SK-N-SH (cell line): Measurements from ENCODE around the gene ZNF354C.

Experiments
- EP300 ChIP-seq, 2 experiments: IDR thresholded peaks; 2 replicates each; pipeline versions ENCODE4 v1.4.0 to v1.6.1; 2012; ENCODE audit warnings: borderline replicate concordance in 1 of 2, low read depth in 1 of 2, low read length in 1 of 2
- EZH2phosphoT487 ChIP-seq: fragments of 200-600 bp; sonication (generic); IDR thresholded peaks from 2 replicates; pipeline ENCODE4 v1.6.1; 2017; ENCODE audit warnings: low read depth, mixed run types, mild to moderate bottlenecking, antibody characterized with exemption, moderate library complexity, borderline replicate concordance
- FOXM1 ChIP-seq: IDR thresholded peaks from 2 replicates; pipeline ENCODE4 v1.4.0; 2012; ENCODE audit warnings: low read depth, mild to moderate bottlenecking
- GABPA ChIP-seq: IDR thresholded peaks from 2 replicates; pipeline ENCODE4 v1.4.0; 2012; ENCODE audit warnings: low read depth, mild to moderate bottlenecking
- JUND ChIP-seq: IDR thresholded peaks from 2 replicates; pipeline ENCODE4 v1.4.0; 2012
- POLR2AphosphoS5 ChIP-seq: IDR thresholded peaks from 2 replicates; pipeline ENCODE4 v1.6.1; 2012; ENCODE audit warnings: low read depth, low read length
- YY1 ChIP-seq: IDR thresholded peaks from 2 replicates; pipeline ENCODE4 v1.4.0; 2012; ENCODE audit warnings: low read depth, mild to moderate bottlenecking
- TF ChIP-seq, protein P1 (sequence below): fragments of 200-600 bp; sonication (generic); IDR thresholded peaks from 2 replicates; pipeline ENCODE4 v1.6.1; 2017; ENCODE audit warnings: antibody characterized with exemption, mild to moderate bottlenecking, moderate library complexity
- TF ChIP-seq, protein P2 (sequence below): IDR thresholded peaks from 2 replicates; pipeline ENCODE4 v1.6.1; 2012; ENCODE audit warnings: mild to moderate bottlenecking, low read depth, low read length, moderate library complexity

DNA sequence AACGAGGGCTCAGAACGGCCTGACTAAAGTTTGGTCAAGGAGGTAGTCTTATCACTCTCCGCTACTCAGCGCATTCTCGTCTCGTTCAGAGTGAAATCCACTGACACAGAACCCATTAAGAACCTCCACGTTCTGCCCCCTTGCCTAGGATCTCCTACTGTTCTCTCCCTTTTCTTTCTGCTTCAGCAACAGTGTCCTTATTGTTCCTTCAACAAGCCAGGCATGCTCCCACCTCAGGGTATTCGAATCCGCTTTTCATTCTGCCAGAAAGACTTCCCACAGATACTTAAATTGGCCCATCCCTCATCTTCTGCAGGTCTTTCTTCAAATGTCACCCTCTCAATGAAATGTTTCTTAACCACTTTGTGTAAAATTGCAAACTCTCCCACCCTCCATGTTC is 4.3 kb upstream of the ZNF354C start:
- TF ChIP-seq EZH2phosphoT487: no peak
- TF ChIP-seq, protein P1, sequence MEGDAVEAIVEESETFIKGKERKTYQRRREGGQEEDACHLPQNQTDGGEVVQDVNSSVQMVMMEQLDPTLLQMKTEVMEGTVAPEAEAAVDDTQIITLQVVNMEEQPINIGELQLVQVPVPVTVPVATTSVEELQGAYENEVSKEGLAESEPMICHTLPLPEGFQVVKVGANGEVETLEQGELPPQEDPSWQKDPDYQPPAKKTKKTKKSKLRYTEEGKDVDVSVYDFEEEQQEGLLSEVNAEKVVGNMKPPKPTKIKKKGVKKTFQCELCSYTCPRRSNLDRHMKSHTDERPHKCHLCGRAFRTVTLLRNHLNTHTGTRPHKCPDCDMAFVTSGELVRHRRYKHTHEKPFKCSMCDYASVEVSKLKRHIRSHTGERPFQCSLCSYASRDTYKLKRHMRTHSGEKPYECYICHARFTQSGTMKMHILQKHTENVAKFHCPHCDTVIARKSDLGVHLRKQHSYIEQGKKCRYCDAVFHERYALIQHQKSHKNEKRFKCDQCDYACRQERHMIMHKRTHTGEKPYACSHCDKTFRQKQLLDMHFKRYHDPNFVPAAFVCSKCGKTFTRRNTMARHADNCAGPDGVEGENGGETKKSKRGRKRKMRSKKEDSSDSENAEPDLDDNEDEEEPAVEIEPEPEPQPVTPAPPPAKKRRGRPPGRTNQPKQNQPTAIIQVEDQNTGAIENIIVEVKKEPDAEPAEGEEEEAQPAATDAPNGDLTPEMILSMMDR: no peak
- TF ChIP-seq GABPA: no peak
- TF ChIP-seq, protein P2, sequence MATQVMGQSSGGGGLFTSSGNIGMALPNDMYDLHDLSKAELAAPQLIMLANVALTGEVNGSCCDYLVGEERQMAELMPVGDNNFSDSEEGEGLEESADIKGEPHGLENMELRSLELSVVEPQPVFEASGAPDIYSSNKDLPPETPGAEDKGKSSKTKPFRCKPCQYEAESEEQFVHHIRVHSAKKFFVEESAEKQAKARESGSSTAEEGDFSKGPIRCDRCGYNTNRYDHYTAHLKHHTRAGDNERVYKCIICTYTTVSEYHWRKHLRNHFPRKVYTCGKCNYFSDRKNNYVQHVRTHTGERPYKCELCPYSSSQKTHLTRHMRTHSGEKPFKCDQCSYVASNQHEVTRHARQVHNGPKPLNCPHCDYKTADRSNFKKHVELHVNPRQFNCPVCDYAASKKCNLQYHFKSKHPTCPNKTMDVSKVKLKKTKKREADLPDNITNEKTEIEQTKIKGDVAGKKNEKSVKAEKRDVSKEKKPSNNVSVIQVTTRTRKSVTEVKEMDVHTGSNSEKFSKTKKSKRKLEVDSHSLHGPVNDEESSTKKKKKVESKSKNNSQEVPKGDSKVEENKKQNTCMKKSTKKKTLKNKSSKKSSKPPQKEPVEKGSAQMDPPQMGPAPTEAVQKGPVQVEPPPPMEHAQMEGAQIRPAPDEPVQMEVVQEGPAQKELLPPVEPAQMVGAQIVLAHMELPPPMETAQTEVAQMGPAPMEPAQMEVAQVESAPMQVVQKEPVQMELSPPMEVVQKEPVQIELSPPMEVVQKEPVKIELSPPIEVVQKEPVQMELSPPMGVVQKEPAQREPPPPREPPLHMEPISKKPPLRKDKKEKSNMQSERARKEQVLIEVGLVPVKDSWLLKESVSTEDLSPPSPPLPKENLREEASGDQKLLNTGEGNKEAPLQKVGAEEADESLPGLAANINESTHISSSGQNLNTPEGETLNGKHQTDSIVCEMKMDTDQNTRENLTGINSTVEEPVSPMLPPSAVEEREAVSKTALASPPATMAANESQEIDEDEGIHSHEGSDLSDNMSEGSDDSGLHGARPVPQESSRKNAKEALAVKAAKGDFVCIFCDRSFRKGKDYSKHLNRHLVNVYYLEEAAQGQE: no peak
- TF ChIP-seq JUND: no peak
- no peak for TF ChIP-seq YY1
- TF ChIP-seq EP300 (IDR thresholded peaks at IDR 0.05; ENCODE audit: borderline replicate concordance in 1 of 2, low read depth in 1 of 2, low read length in 1 of 2): no peak
- TF ChIP-seq FOXM1: no peak
- no peak for TF ChIP-seq POLR2AphosphoS5
